Measurements from ENCODE around the gene TLR4.
A peak's percentile ranks its signal among the peaks of the same experiment; 100 is the strongest.

Gene TLR4

DNA sequence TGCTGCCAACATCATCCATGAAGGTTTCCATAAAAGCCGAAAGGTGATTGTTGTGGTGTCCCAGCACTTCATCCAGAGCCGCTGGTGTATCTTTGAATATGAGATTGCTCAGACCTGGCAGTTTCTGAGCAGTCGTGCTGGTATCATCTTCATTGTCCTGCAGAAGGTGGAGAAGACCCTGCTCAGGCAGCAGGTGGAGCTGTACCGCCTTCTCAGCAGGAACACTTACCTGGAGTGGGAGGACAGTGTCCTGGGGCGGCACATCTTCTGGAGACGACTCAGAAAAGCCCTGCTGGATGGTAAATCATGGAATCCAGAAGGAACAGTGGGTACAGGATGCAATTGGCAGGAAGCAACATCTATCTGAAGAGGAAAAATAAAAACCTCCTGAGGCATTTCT, 10.1 kb downstream of the TLR4 start:
- DNase-seq (ENCODE audit: low spot score), result no peak

- DNase-seq (ENCODE audit: low spot score), result no peak
Observed at GRCh38 chr9:117715411-117715989, 11.3 kb downstream of the TLR4 start.

GRCh38 chr9:117718085-117718484, 13.9 kb downstream of the TLR4 start:
- DNase-seq (ENCODE audit: low spot score), result peak; percentile 43

- no peak for DNase-seq (ENCODE audit: low spot score)
Observed at GRCh38 chr9:117718701-117719100, 14.5 kb downstream of the TLR4 start.

DNA sequence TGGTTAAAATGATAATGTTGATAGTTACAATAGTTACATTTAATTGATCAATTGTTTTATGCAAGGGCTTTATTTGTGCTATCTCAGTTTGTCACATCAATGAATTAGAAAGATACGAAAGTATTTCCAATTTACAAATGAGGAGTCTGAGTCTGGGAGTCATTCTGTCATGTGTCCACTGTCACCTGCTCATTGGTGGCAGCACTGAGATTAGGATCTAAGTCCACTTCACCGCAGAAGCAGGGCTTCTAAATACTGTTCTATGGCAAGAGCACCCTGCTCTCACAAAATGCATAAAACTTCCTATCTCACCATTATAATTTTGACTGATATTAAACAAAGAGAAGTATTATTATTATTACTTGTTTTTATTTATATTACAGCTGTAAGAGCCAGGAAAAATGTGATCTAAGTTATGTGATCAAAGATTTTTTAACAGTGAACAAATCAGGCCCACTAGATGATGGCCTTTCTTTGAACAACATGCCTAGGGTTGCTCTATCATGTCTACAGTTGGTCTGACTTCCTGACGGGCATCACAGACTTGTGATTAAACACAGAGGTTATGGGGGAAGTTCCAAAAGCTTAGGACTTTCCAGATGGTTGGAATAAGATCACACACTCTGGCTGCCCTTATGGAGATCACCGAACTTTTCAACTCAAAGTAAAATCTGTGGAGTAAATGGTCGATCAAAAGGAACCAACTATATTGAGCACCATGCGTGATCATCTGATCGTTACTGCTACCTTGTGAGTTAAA, 15.1 kb downstream of the TLR4 start:
- no peak for DNase-seq (ENCODE audit: low spot score)

GRCh38 chr9:117720066-117720465, 15.9 kb downstream of the TLR4 start:
- DNase-seq (ENCODE audit: low spot score), result no peak

DNA sequence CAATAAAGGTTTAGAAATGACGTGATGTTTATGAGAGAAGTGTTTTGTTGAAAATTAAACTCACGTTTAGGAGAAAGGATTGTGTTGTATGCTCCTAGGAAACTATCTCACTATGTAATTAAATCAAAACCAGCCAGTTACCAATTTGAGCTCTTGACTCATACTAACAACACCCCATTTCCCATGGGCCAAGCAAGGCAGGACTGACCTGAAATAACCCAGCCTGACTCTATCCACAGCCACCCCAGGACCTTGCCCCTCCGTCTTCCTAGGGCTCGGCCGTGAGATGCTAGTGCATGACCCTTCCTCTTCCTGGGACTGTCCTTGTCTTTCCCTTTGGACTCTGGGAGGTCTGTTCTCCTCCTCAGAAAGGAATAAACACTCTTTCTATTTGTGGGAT, 16.4 kb downstream of the TLR4 start:
- DNase-seq (ENCODE audit: low spot score), result no peak

DNA sequence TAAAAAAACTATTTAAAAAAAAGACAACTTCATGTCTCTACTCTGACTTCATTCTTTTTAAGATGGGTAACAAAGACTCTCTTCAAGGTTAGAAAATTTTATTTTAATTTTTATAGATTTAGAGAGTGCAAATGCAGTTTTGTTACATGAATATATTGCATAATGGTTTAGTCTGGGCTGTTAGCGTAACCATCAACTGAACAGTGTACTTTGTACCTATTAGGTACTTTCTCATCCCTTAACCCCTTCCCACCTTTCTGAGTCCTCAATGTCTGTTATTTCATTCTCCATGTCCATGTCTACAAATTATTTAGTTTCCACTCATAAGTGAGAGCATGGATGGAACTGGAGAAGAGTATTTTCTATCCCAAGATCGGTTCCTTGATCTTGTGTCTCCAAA, 16.8 kb downstream of the TLR4 start:
- no peak for DNase-seq (ENCODE audit: low spot score)

DNA sequence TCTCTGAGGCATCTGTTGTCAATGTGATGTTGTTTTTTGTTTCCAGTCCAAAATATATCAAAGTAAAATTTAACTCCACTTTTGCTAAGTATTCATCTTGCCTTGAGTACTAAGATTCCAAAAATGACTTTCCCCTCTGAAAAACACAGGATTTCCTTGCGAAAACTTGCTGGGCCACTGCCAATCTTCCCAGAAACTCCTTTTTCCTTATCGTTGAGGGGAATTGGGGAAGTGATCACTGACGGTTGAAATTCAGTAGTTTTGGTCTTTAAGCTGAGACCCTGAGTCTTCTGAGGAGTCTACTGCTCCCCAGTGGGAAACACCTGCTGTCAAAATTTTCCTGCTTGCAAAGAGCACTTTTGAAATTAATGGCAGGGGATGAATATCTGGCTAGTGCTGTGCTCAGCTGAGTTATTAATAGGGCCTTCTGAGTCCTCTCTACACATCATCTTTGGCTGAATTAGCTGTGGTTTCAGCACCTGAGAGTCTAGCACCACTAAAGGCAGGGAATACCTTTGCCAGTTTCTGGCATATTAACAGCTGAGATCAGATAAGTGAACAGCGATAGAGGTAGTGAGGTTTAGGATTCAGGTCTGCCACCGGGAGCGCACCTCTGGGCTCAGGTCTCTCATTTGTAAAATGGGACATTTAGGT, 18.0 kb downstream of the TLR4 start:
- no peak for DNase-seq (ENCODE audit: low spot score)

DNA sequence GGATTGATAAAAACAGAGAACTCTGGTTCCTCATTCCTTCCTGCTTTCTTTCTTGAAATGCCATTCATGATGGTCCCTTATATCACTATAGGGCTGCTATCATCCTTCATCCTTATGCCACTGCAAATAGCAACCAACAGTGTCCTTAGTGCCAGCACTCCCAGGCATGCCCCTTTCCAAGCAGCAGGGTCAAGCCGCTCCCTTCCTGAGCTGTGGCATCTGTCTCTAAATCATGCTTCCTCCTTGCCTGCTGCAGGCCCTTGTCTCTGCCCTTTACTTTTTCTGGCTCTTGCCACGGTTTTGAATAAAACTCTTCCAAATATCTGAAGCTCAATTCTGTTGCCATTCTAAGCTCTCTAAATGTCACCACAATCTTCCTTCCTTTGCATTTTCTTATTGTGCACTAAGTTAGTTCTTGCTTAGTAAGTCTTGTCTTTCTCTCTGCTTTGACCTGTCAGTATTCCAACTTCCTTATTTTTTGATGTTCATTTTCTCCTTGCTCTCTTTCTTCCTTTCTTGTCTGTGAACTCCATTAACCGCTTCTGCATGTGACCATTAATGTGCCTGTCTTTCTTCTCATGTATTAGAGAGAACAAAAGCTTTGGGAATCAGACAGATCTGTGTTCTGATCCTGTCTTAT, 19.9 kb downstream of the TLR4 start:
- DNase-seq (ENCODE audit: low spot score), result peak; percentile 23

DNA sequence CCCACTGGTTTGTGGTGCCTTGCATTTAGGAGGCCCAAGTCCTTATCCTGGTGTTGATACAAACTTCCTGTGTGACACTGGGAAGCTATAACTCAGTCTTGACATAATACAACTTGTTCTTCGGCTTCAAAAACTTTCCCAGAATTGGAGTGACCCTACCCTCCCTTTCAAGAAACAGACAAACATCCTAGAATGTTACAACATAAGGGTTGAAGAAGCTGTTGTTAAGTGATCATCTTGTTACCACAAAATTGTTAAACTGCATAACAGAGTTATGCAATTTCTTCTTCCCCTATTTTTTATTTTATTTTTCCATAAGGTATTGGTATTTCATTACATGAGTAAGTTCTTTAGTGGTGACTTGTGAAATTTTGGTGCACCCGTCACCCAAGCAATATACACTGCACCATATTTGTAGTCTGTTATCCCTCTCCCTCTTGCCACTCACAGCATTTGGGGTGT, 21.3 kb downstream of the TLR4 start:
- DNase-seq (ENCODE audit: low spot score), result no peak

DNA sequence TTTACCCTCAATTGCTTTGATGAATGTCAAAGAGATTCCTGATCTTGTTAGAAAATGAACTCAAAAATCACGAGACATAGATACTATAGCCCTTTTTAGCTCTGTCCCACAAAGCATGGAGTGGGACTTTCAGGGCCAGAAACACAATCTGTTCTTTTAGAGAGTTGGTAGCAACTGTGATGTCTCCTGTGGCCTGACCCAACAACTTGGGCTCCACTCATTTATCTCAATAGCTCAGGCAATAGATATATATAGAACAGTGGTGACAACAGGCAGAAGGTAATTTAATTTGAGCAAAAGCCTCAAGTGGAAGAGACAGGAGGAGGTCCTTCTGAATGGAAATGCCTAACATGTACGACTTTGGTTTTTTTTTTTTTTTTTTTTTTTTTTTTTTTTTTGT, 25.2 kb downstream of the TLR4 start:
- DNase-seq (ENCODE audit: low spot score), result no peak

DNA sequence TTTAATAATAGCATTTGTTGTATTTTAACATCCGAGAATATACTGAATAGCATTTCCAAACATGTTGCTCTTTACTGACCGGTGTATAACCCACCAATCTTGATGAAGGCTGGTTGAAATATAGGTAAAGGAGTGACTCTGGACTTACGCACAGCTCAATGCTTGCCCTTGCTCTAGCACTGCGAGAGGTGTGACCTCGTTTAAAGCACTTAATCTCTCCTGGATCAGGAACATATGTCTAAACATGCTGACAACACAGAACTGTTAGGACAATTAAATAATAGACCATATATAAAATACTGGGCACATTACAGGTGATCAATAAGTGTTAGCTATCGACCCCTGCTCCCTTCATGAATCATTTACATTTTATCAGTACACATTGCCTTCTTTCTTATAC, 28.3 kb downstream of the TLR4 start:
- DNase-seq (ENCODE audit: low spot score), result no peak

DNA sequence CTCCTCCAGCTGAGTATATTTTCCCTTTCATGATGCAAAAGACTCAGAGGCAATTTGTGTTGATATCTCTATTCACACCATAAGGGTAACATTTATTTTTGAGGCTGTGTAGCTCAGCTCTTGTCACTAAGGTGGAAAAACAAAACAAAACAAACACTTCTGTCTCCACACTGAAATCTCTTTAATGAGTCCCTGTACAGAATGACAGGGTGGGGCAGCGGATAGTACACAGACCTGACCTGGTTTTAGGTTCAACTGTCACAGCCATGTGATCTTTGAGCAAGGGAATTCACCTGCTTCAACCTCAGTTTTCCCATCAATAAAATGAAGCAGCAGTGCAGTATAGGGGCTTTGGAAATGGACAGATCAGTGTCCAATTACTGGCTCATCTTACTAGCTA, 29.3 kb downstream of the TLR4 start:
- no peak for DNase-seq (ENCODE audit: low spot score)

- no peak for DNase-seq (ENCODE audit: low spot score)
Observed at GRCh38 chr9:117734082-117734481, 29.9 kb downstream of the TLR4 start.

DNA sequence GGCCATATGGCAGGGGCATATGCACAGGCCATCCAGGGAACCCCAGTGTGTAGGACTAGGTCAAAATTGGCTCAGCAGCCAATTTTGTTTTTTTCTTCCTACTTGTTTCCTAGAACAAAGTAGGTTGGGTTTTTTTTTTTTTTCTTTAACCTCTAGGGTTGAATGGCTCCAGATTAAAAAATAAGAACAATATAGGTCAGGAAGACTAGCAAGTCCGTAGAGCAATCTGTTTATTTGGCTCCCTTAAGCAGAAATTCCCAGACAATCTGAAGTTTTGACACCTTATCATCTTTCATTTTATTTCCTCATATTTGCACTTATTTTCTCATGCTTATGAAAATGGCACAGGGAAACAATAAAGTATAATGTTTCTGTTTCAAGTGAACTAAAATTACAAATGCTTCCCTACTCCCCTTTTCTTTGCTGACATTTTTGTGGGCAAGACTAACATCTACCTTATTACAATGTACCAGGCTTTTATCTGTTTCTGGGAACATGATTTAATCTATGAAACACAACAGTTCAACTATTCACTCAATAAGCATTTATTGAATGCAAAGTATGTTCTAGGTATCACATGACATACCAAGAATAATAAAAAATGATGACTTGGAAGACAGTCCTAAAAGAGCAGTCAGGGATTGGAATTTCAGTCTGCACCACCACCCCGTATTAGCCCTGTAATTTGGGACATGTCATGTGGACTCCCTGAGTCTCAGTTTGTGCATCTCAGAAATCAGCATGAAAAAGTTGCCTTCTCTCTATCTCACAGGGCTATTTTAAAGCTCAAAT, 30.5 kb downstream of the TLR4 start:
- no peak for DNase-seq (ENCODE audit: low spot score)

DNA sequence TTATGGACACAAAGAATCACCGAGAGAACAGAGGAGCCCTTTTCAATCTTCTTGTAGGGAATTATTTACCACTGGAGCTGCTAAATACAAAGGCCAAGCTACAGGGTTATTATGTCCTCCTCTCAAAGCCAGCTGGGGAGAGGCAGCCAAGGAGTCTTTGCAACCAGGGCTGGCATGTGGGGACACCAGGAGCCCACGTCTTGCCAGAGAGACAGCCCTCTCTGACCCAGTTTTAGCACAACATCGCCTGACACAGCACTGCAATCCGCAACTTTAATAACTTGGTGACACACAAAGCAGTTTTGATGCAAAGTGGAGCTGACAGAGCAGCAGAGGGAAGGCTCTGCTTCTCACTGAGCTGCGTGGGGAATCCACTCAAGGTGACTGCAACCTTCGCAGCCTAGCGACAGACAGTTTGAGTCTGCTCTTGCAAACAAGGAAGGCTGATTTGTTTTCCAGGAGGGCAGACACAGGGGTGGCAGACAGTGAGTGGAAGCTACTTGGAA, 33.6 kb downstream of the TLR4 start:
- DNase-seq (ENCODE audit: low spot score), result peak; percentile 77

- DNase-seq (ENCODE audit: low spot score), result no peak
Observed at GRCh38 chr9:117739206-117739605, 35.0 kb downstream of the TLR4 start.

- no peak for DNase-seq (ENCODE audit: low spot score)
Observed at GRCh38 chr9:117739624-117740347, 35.6 kb downstream of the TLR4 start.

DNA sequence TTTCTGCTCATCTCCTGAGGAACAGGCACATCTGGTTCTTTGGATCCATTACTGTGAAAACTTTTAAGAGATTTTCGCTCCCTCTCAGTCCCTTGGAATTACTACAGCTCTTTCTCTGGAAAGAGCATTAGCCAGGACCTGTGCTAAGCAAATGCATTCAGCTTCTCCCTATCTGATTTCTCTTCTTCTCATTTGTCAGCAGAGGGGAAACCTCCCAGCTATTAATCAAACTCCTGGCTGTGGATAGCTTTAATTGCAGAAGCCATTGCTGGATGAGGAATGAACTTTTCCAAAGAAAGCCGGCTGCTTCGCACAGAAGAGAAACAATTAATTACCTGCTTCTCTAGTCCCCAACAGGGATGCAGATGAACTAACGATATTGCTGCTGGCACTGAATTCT, 37.9 kb downstream of the TLR4 start:
- no peak for DNase-seq (ENCODE audit: low spot score)

- no peak for DNase-seq (ENCODE audit: low spot score)
Observed at GRCh38 chr9:117744369-117744768, 40.2 kb downstream of the TLR4 start.

All from Ammon's horn (tissue), 1 donor.